Transverse colon (tissue), 4 donors: ENCODE results near the gene TMTC4. TPM values are rescaled to one million over a fixed set of nuclear protein-coding genes. Genes with fewer than 3 reads are reported as not detected.

Experiments used
- DNase-seq: peaks from one replicate; pipeline ENCODE4 v3.0.0-alpha.2; 2019
- H3K27ac ChIP-seq, 4 donors: fragments of 200-600 bp; sonication (generic); 2 replicates each; pipeline ENCODE4 v1.5.1; 2016 to 2018; ENCODE audit warnings: inconsistent platforms in 4 of 4
- H3K27me3 ChIP-seq: fragments of 200-600 bp; sonication (generic); 2 replicates; pipeline ENCODE4 v1.5.1; 2017; ENCODE audit warnings: inconsistent platforms
- H3K36me3 ChIP-seq, 4 donors: fragments of 200-600 bp; sonication (generic); 2 replicates each; pipeline ENCODE4 v1.5.1; 2017 to 2019; ENCODE audit warnings: inconsistent platforms in 4 of 4
- H3K4me1 ChIP-seq, 4 donors: fragments of 200-600 bp; sonication (generic); 2 replicates each; pipeline ENCODE4 v1.5.1; 2017 to 2020; ENCODE audit warnings: inconsistent platforms in 4 of 4
- H3K4me3 ChIP-seq, 4 donors: fragments of 200-600 bp; sonication (generic); 1 replicate in 1 of 4; 2 replicates in 3 of 4; pipeline versions ENCODE4 v1.5.1 to v1.6.1; 2017 to 2019; ENCODE audit warnings: inconsistent platforms in 4 of 4
- H3K9me3 ChIP-seq, 2 donors: fragments of 200-600 bp; sonication (generic); 2 replicates each; pipeline ENCODE4 v1.5.1; 2017 to 2019; ENCODE audit warnings: inconsistent platforms in 2 of 2
- EP300 ChIP-seq: sonication (generic); formaldehyde crosslinking; IDR thresholded peaks from one replicate; pipeline ENCODE4 v1.6.1; 2017; ENCODE audit warnings: antibody characterized with exemption, low read depth
- POLR2A ChIP-seq: fragments of 450-650 bp; IDR thresholded peaks from one replicate; pipeline ENCODE4 v1.6.1; 2016; ENCODE audit warnings: antibody characterized with exemption, mild to moderate bottlenecking, moderate library complexity
- POLR2AphosphoS5 ChIP-seq, 3 donors: sonication (generic); formaldehyde crosslinking; IDR thresholded peaks; one replicate each; pipeline ENCODE4 v1.6.1; 2016; ENCODE audit warnings: antibody characterized with exemption in 3 of 3
- WGBS, 2 donors: methylation state at CpG; one replicate each; pipeline ENCODE4 v1.1.5; 2018; ENCODE audit warnings: low coverage in 1 of 2; 5-methylcytosine and 5-hydroxymethylcytosine counted together
- in situ Hi-C, 4 donors: fragments of 200-750 bp; cut with MboI; loops; one replicate each; pipeline versions ENCODE4 v1.15.0 to v1.15.1; 2017; ENCODE audit warnings: low sequenced_read_pairs in 3 of 4, low pct_ligation_motif_present in 1 of 4, low pct_unique_long_range_greater_than_20kb in 1 of 4
- intact Hi-C: fragments of 100-400 bp; cut with DNase I; formaldehyde crosslinking; loops from one replicate; pipeline ENCODE4 v1.15.1; 2023; ENCODE audit warnings: low total_unique reads
- total RNA-seq, 4 donors: library from RNA; depleted of rRNA; stranded (reverse); fragments of >200 nt; gene quantifications; one replicate each; pipeline ENCODE4 v1.1.0, GENCODE V29; 2016
- TF ChIP-seq, protein P1 (sequence below), 5 experiments: fragments of 200-600 bp in 3 of 5; fragments of 450-650 bp in 2 of 5; sonication (generic) in 3 of 5; IDR thresholded peaks; 1 replicate in 2 of 5; 2 replicates in 3 of 5; pipeline ENCODE4 v1.5.1; 2016 to 2017; ENCODE audit warnings: antibody characterized with exemption in 5 of 5, inconsistent platforms in 3 of 5, mild to moderate bottlenecking in 2 of 5, moderate library complexity in 1 of 5

Gene TMTC4
- total RNA-seq, 4 donors from 2014 or later: 19.5 to 136 (median 30.0) TPM

DNA sequence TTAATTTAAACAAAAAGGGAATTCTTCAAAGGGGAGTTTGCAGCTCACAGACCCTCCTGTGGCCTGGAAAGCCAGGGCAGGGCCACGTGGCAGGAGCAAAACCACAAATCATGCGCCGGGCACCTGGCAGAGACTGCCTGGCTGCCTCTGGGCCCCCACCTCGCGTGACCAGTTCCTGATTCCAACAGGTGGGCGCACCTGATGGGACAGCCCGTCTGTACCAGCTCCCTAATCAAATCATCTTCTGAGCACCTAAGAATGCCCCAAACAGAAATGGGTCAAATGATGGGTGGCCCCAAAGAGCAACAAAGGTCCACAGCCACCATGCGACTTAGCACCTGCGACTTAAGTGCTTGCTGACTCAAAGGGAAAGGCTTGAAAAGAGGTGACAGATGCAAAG lies 9.2 kb downstream of the TMTC4 start:
- H3K9me3 ChIP-seq: no peaks in the 10 kb centered on the region
- H3K4me3 ChIP-seq: no peak overlapping the region
- WGBS, 2 donors: 90% methylated on average over 9 of the region's 9 CpGs; no CpG with 5 or more reads in 1 of the 2 donors
- no peaks in the 10 kb centered on the region for H3K27me3 ChIP-seq
- TF ChIP-seq POLR2AphosphoS5 (IDR thresholded peaks at IDR 0.05): no peak
- TF ChIP-seq, protein P1, sequence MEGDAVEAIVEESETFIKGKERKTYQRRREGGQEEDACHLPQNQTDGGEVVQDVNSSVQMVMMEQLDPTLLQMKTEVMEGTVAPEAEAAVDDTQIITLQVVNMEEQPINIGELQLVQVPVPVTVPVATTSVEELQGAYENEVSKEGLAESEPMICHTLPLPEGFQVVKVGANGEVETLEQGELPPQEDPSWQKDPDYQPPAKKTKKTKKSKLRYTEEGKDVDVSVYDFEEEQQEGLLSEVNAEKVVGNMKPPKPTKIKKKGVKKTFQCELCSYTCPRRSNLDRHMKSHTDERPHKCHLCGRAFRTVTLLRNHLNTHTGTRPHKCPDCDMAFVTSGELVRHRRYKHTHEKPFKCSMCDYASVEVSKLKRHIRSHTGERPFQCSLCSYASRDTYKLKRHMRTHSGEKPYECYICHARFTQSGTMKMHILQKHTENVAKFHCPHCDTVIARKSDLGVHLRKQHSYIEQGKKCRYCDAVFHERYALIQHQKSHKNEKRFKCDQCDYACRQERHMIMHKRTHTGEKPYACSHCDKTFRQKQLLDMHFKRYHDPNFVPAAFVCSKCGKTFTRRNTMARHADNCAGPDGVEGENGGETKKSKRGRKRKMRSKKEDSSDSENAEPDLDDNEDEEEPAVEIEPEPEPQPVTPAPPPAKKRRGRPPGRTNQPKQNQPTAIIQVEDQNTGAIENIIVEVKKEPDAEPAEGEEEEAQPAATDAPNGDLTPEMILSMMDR (IDR thresholded peaks at IDR 0.05): no peak
- TF ChIP-seq POLR2A: no peak
- H3K36me3 ChIP-seq: peaks cover 0 to 30% (median 5%) of the 10 kb centered on the region in 4 donors
- DNase-seq: no peak
- intact Hi-C loops (no loop called here), in situ Hi-C loops (no loop called here)
- no peak overlapping the region for H3K27ac ChIP-seq
- H3K4me1 ChIP-seq: no peaks in the 10 kb centered on the region

DNA sequence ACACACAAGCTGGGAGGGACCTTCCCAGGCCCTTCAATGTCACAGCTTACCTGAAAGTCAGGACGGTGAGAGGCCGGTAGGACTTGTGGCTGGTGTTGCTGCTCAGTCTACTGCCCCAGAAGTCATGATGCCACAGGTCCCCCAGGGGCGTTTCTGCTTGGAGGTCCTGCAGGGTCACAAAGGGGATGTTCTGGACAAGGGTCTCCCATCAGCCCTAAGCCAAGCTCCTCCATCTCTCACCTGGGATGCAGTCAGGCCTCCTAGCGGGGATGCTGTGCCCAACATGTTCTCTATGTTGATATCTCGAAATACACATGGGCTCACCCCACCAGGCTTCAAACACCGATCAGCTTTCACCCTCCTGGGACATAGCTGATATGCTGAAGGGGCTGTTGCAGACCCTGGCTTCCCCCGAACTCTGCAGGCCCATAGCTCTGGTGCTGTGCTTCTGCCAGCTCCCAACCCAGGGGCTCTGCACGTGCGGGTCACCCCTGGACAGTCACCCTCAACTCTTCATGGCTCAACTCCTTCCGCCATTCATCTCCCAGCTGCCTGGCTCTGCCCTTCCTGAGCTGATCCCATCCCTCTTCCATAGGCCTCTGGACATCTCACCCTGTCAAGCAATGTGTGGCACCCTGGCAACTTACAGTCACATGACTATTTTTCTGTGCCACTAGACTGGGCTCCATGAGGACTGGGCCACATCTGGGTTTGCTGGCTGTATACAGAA lies 10.3 kb downstream of the TMTC4 start:
- Histone ChIP-seq H3K27ac (no peak overlapping the region), H3K27me3 (no peaks in the 10 kb centered on the region), H3K9me3 (no peaks in the 10 kb centered on the region), H3K36me3 (peaks cover 0 to 32% (median 5%) of the 10 kb centered on the region in 4 donors), H3K4me3 (no peak overlapping the region), H3K4me1 (no peaks in the 10 kb centered on the region)
- WGBS, 2 donors: 90% methylated on average over 10 of the region's 10 CpGs; no CpG with 5 or more reads in 1 of the 2 donors
- in situ Hi-C loops (no loop called here), intact Hi-C loops (no loop called here)
- no peak for DNase-seq
- TF ChIP-seq POLR2A (no peak), EP300 (no peak), POLR2AphosphoS5 (IDR thresholded peaks at IDR 0.05) (no peak)
- TF ChIP-seq, protein P1 (IDR thresholded peaks at IDR 0.05): no peak

DNA sequence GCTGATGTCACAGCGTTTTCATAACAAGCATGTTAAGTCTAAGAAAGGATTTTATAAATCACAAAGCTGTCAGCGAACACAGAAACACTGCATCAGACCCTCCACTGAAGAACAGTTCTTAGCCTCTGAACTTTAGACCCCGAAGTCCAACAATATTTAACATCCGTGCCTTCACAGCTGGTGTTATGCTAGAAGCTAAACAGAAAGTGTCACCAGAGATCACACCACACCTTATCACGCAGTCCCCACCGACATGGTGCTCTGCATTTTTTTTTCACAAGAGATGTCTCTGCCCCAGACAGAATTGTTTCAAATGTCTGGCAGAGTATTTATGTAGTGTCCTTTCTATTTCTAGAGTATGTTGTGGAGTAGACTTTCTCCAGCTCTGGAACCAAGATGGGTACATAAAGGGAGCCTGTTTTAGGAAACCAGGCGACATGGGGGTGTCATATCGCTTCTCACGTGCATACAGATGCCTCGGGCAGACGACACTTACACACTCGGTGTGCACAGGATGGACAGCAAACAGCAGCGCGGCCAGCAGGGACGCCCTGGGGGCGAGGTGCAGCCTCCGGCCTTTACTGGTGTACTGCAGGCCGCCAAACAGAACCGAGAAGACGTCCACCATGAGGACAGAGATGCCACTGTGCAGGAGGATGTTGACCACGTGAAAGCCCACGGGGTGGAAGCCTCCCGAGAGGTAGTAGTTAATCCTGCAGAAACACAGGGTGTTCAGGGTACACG lies 12.0 kb downstream of the TMTC4 start:
- DNase-seq: no peak
- H3K4me3 ChIP-seq: no peak overlapping the region
- H3K27me3 ChIP-seq: no peaks in the 10 kb centered on the region
- intact Hi-C loops: no loop called here
- WGBS, 2 donors: 86 to 89% methylated on average over 6 to 24 of the region's 24 CpGs
- H3K4me1 ChIP-seq: no peaks in the 10 kb centered on the region
- no peaks in the 10 kb centered on the region for H3K9me3 ChIP-seq
- in situ Hi-C loops: no loop called here
- H3K27ac ChIP-seq: no peak overlapping the region
- H3K36me3 ChIP-seq: peaks cover 0 to 33% (median 5%) of the 10 kb centered on the region in 4 donors
- TF ChIP-seq, protein P1 (IDR thresholded peaks at IDR 0.05): no peak
- TF ChIP-seq POLR2A: no peak
- no peak for TF ChIP-seq POLR2AphosphoS5 (IDR thresholded peaks at IDR 0.05)
- no peak for TF ChIP-seq EP300

DNA sequence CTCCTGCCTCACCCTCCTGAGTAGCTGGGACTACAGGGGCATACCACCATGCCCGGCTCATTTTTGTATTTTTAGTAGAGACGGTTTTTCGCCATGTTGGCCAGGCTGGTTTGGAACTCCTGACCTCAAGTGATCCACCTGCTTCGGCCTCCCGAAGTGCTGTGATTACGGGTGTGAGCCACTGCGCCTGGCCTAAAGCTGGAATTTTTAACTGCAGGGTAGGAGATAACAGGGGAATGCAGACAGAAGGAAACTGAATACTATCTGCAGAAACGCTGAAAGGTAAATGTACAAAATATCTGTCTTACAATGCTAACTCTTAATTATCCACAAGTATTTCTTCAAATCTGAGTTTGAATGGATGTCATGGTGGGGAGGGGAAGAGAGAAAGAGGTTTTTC lies 13.8 kb downstream of the TMTC4 start:
- no peak overlapping the region for H3K27ac ChIP-seq
- no peaks in the 10 kb centered on the region for H3K9me3 ChIP-seq
- intact Hi-C loops (no loop called here), in situ Hi-C loops (no loop called here)
- TF ChIP-seq, protein P1 (IDR thresholded peaks at IDR 0.05): no peak
- TF ChIP-seq POLR2A: no peak
- no peak for TF ChIP-seq POLR2AphosphoS5 (IDR thresholded peaks at IDR 0.05)
- TF ChIP-seq EP300: no peak
- H3K27me3 ChIP-seq: no peaks in the 10 kb centered on the region
- H3K36me3 ChIP-seq: peaks cover 0 to 30% (median 5%) of the 10 kb centered on the region in 4 donors
- no peaks in the 10 kb centered on the region for H3K4me1 ChIP-seq
- DNase-seq: no peak
- H3K4me3 ChIP-seq: no peak overlapping the region
- WGBS, 2 donors: 80 to 83% methylated on average over 6 to 8 of the region's 8 CpGs
